HL-60 (cell line): ENCODE data around the gene C4orf54.

Source experiments
- CTCF ChIP-seq: IDR thresholded peaks from one replicate; pipeline ENCODE4 v1.5.1; 2011; ENCODE audit warnings: low read length, control low read depth, inconsistent platforms; ENCODE audit not compliant: insufficient read depth
- GABPA ChIP-seq: IDR thresholded peaks from 2 replicates; pipeline ENCODE4 v1.6.1; 2012; ENCODE audit warnings: low read depth
- POLR2AphosphoS5 ChIP-seq: IDR thresholded peaks from 2 replicates; pipeline ENCODE4 v1.6.1; 2012; ENCODE audit warnings: low read depth
- SPI1 ChIP-seq: IDR thresholded peaks from 2 replicates; pipeline ENCODE4 v1.6.1; 2012; ENCODE audit warnings: low read depth, mild to moderate bottlenecking, borderline replicate concordance
- TF ChIP-seq, protein P1 (sequence below): IDR thresholded peaks from 2 replicates; pipeline ENCODE4 v1.6.1; 2012; ENCODE audit warnings: low read depth; ENCODE audit not compliant: insufficient replicate concordance

DNA sequence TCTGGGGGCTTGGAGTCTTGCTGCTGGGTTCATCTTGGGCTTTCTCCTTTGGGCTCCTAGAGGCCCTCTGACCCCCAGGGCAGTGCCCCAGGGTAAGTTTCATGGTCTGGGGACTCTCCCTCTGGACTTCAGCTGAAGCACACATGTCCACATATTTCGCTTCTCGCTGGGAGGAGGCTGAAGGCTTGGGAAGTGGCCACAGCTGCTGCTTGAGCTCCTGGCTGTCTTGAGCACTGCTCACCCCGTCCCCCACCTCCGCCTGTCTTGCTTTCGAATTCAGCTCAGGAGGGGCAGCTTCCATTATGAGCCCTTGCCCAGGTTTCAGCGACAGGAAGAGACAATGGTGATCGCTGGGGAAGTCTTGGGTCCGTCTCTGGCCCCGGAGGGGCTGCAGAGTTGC, 3.7 kb downstream of the C4orf54 start:
- TF ChIP-seq POLR2AphosphoS5: no peak
- no peak for TF ChIP-seq CTCF
- no peak for TF ChIP-seq SPI1
- TF ChIP-seq, protein P1, sequence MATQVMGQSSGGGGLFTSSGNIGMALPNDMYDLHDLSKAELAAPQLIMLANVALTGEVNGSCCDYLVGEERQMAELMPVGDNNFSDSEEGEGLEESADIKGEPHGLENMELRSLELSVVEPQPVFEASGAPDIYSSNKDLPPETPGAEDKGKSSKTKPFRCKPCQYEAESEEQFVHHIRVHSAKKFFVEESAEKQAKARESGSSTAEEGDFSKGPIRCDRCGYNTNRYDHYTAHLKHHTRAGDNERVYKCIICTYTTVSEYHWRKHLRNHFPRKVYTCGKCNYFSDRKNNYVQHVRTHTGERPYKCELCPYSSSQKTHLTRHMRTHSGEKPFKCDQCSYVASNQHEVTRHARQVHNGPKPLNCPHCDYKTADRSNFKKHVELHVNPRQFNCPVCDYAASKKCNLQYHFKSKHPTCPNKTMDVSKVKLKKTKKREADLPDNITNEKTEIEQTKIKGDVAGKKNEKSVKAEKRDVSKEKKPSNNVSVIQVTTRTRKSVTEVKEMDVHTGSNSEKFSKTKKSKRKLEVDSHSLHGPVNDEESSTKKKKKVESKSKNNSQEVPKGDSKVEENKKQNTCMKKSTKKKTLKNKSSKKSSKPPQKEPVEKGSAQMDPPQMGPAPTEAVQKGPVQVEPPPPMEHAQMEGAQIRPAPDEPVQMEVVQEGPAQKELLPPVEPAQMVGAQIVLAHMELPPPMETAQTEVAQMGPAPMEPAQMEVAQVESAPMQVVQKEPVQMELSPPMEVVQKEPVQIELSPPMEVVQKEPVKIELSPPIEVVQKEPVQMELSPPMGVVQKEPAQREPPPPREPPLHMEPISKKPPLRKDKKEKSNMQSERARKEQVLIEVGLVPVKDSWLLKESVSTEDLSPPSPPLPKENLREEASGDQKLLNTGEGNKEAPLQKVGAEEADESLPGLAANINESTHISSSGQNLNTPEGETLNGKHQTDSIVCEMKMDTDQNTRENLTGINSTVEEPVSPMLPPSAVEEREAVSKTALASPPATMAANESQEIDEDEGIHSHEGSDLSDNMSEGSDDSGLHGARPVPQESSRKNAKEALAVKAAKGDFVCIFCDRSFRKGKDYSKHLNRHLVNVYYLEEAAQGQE: no peak
- no peak for TF ChIP-seq GABPA
